NCI-H1048 (cell line): Measurements from ENCODE around the gene LARP6.
A peak's percentile ranks its signal among the peaks of the same experiment; 100 is the strongest.
"Not testable (repeated sequence)": the region's sequence is repeated elsewhere in the genome, so short reads cannot be mapped to it uniquely, and the experiment has no call there.

Experiments used
- DNase-seq: peaks from one replicate; lab custom pipeline; 2025; lab: John Stamatoyannopoulos, UW

The LARP6 gene

DNA sequence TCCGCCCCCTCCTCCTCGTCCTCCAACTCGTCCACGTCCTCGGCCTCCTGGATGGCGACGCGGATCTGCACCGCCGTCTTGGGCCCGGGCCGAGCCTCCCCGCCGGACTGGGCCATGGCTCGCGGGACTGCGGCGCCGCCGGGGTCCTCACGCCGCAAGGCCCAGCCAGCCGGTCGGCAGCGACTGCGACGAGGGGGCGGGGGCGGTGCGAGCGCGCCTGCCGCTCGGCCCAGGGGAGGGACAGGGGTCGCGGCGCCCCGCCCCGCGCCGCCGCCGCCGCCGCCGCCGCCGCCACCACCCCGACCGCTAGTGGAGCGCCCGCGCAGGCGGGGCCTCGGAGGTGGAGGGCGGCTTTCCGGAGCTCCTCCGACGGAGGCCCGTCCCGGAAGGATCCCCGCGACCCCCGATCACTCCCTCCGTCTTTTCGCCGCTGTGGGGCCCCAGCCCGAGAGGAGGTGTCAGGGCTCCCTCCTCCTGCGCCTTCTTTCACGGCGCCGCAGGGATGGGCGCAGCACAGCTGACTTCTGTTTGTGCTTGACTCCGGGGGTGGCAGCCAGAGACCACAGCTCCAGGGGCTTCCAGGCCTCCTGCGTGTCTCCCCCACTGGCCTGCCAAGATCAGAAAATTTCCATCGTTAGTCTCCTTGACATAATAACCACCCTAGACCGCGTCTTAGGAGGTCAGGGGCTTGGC, at the start of gene LARP6:
Gene LARP6, minus strand, starts transcription at position 185 of the 693 bp plus-strand sequence. Its CDS starts 69 bp downstream, at position 116.
- DNase-seq = no peak

DNA sequence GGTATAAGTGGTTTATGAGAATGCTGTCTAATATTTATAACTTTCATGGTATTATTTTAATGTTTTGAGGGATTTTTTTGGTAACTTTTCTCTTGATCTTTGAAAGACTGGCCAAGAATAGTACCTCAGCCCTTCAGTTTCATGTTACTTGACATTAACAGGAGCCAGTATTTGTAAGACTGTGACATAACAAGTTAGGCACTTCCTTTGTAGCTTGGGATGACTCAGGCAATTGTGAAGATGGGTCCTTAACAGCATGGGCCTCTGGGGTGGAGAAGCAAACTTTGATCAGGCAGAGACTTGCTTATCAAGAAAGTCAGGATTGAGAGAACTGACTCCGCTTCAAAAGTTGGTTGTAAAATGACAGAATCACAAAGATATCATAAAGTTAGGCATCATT, 48.1 kb upstream of the LARP6 start:
- no peak for DNase-seq

DNA sequence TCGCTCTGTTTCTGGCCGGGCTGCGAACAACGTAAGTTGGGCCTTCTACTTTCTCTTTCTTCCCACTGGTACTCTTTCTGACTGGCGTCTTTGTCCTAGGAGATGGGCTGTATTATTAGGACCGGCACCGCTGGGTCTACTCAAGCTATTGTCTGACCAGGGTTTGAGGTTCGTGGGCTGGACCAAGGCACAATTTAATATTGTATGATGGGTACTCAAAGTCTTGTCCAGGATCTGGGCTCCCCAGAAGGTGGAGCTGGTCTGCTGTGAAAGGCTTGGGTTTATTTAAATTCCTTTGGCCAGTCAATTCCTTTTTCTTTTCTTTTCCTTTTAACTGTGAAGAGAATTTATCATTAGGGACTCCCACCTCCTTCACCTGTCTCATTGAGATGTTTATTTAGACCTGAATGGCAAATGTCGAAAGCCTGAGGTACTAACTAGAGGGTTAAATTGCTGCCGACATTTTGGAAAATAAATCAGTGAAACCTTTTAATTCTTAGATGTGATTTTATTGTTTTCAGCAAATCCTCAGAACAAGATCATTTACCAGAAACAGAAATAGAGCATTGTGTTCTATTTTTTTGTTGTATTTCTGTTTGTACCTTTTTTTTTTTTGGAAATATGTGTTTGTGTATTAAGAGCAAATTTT, 39.1 kb upstream of the LARP6 start:
- no peak for DNase-seq

DNA sequence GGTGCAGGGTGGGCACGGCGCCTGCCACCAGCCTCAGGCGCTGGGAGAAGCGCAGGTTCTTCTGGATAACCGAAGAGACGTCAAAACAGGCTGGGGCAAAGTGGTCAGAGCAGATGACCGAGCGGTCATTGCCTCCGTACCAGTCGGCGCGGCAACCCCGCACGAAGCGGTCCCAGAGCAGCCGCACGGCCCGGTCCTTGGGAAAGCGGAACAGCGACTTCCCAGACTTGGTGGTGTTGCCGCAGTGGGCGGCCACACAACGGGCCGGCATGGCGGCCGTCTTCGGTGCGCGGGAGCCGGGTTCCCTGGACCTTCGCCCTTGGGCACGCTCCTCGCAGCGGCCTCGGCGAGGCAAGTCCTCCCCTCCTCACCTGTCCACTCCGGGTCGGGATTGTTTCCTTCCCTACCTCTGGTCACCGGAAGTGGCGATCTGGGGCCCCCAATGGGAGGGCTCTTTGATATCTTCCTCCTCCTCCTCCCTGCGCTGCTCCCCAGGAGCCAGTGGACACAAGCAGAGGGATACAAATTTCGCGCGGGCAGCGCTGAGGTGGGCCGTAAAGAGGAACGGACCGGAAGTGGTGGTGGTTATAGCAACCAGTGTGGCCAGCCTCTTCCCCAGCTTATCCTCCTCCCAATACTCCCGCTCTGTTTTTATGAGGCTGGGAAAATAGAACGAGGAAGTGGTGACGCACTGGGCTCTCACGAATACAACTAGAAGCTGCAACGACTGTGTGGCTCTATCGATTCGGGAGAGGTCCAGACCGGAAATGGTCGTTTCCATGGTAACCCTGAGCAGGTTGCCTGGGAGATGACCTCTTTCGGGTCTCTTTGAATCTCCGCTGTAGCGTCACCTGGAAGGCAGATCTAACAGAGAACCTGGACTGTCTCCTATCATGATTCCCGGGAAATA, 38.3 kb upstream of the LARP6 start, which contains the start of the genes LRRC49 and THAP10:
Gene LRRC49, plus strand, starts transcription at position 825 of the 910 bp plus-strand sequence. Its CDS starts 69 bp downstream, at position 894.
Gene THAP10, minus strand, starts transcription at position 432 of the 910 bp plus-strand sequence. Its CDS starts 161 bp downstream, at position 271.
- DNase-seq = peak; percentile 88

DNA sequence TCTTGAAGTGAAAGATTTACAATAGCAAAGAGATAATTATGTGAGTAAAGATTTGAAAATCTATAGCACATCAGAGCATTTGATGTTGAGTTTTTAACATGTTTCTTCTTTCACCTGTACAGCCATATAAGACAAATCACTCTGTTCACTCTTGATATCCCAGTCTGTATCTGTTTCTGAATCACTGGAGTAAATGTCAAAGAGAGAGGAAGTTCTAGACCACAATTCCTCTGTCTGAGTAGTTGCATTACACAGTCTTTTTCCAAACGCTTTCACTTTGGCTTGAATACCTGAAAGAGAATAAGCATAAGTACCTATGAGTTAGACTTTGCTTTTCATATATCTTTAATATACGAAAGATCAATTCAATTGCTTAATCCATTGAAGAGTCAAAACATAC, 28.4 kb upstream of the LARP6 start:
- no peak for DNase-seq

DNA sequence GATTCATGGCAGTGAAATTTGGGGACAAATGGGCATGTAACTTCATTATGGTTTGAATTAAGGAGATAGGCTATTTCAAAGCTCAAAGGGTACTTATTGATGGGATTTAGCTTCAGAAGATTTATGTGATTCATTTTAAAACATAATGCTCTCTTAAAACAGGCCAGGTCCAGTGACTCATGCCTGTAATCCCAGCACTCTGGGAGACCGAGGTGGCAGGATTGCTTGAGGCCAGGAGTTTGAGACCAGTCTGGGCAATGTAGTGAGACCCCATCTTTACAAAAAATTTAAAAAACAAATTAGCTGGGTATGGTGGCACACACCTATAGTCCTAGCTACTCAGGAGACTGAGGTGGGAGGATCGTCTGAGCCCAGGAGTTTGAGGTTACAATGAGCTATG, 26.8 kb upstream of the LARP6 start:
- DNase-seq = no peak

DNA sequence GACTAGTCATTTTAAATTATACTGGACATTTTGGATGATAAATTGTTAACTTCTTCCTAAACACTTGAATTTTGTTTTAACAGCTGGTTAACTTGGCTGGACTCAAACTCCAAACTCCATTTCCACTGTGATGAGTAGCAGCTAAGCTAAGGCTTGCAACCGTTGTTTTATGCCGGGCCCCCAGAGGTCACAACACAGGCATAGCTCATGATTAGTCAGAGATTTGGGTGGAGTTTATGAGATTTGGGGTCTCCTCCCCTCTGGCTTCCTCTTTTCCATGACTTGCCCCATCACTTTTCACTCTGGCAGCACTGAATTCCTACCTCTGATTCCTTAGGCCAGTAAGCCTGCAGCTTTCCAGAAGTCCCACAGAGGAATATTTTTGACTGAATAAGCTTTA, 25.4 kb upstream of the LARP6 start:
- DNase-seq = no peak

DNA sequence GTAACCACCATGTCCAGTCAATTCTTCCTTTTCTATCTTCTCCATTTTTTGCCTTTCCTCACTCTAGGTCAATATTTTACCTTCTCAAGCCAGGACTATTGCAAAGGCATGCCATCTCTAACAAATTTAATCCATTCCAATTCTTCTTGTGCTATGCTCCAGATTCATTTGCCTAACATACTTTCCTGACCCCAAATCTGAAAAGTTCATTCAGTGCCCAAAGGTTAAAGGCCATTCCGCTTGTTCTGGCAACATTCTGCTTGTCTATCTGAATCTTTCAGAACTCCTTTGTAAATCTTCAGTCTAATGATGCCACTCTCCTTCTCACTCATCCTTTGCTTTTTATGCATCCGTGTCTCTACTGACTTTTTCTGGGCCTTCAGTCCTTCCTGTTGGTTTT, 22.7 kb upstream of the LARP6 start:
- DNase-seq = no peak

DNA sequence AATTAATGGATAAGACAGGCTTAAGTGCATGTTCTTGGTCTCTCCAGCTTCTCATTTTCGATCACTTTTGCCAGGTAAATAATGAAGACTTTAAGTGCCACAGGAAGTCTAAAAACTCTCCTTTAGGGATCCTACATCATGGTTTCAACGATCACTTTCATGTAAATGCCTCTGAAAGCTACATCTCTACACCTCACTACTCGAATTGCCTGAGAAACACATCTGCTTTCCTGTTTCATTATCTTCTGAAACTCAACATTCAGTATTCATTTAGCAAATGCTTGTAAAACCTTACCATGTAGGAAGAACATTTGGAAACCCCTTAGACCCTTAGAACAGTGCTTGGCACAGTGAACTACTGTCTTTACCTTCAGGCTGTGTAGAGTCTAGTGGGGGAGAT, 22.1 kb upstream of the LARP6 start:
- DNase-seq = no peak

DNA sequence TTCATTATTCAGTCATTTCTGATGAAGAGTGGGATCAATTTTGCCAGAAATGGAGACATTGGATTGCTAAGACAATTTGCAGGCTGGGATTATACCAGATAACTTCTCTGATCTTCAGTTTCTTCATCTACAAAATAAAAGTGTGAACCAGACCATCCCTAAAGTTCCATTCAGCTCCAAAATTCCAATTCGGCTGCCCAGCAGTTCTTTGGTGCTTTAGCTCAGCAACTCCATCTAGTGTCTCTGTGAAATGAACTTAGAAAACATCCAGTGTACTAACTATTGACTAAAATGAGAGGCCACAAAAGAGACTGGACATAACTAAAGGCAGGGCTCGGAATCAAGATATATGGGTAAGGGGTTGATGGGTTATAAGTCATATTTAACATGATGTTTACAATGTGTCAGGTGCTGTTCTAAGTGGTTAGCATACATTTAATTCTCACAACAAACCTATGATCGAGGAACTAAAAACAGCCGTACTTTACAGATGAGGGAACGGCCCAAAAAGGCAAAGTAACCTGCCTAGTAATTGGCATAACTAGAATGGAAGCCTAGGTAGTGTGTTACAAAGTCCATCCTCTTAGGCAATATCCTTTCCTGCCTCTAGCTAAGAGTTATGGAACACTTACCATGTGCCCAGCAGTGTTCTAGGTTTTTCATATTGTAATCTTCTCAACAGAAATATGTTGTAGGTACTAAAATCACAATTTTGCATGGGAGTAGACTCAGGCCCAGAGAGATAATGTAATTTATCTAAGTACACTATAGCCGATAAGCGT, 21.2 kb upstream of the LARP6 start:
- DNase-seq = no peak

DNA sequence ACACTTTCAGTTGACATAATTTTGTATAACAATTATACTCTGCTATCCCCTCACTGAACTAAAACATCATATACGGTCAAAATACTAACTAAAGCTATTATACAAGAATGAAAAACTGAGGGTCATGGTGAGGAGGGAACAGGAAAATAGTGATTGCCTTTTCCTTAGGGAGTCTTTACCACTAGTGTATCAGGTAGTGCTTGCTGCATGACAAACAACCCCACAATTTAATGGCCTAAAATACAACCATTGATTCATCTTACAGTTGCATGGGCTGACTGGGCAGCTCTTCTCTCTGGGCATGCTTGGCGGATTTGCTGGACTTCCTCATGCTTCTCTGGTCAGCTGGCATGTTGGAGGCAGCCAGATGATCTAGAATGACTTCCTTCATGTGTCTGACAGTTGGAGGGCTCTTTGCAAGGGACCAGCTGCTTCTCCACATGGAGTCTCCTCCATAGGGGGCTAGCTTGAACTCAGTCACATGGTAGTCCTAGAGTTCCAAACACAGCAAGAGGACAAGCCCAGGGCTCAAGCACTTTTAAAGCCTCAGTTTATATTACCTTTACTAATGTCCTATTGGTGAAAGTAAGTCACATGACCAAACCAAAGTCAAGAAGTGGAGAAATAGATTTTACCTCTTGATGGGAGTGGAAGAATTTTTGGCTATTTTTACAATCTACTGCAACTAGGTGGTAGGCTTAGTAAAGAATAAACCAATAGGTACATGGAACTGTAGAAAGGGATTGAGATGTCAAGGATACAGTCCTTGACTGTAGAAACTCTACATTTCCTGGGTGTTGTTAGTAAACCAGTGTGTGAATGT, 19.5 kb upstream of the LARP6 start:
- DNase-seq = no peak

DNA sequence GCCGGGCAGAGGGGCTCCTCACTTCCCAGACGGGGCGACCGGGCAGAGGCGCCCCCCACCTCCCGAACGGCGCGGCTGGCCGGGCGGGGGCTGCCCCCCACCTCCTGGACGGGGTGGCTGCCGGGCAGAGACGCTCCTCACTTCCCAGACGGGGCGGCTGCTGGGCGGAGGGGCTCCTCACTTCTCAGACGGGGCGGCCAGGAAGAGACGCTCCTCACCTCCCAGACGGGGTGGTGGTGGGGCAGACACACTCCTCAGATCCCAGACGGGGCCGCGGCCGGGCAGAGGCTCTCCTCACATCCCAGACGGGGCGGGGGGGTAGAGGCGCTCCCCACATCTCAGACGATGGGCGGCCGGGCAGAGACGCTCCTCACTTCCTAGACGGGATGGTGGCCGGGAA, 17.5 kb upstream of the LARP6 start:
- not testable (repeated sequence) for DNase-seq

DNA sequence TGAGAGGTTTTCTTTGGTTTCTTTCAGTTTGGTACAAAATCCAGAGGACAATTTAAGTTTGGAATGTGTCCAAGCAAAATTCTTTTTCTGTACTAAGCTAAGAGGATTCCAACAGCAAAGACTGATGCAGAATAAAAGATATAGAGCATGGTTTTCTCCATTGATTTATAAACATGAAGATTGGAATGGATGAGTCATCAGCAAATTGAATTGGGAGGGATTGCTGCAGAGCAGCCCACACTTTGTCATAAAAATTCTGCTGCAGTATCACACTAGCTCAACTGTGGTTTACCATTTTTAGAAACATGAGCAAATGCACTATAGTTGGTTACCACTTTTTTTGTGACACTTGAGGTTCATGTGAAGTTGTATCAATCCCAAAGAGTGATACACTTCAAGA, 16.1 kb upstream of the LARP6 start:
- DNase-seq = no peak

DNA sequence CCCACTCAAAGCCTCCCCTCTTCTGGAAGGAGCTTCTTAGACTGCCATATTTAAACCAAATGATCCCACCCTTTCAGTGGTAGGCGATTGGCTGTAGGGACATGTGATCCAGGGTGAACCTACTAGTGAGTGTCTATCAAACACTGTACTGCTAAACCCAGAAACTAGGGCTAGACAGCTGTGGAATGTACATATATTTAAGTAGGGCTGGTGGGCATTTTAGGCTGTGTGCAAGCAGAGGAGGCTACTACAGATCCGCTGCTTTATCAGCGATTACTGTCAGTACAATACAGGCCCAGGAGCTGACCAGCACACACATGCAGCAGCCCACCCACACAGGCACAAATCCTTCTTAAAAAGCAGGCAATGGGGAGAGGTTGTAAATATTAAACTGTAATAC, 15.4 kb upstream of the LARP6 start:
- DNase-seq = no peak

DNA sequence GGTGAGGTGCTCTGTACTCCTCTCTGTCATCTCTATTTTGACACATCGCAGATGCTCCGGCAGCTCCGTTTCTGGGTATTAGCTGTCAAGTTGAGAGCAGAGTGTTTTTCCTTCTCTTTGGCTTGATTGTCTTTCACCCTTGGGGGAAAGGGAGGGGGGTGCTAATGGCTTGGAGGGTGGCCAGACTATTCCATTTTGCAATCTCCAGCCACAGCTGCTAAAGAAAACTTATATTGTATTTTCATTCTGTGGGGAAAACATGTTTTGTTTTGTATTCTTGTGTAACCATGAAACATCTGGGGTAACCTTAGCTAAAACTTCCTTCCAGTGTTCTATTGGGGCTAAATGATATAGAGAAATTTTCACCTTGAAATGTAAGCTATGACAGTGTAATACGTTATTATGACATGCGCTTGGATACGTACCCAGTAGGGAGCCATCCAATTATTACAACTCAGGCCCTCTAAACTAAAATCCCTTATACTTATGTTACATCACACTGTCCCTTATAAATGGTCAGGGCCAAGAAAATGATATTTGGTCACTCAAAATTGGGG, 14.0 kb upstream of the LARP6 start:
- no peak for DNase-seq

DNA sequence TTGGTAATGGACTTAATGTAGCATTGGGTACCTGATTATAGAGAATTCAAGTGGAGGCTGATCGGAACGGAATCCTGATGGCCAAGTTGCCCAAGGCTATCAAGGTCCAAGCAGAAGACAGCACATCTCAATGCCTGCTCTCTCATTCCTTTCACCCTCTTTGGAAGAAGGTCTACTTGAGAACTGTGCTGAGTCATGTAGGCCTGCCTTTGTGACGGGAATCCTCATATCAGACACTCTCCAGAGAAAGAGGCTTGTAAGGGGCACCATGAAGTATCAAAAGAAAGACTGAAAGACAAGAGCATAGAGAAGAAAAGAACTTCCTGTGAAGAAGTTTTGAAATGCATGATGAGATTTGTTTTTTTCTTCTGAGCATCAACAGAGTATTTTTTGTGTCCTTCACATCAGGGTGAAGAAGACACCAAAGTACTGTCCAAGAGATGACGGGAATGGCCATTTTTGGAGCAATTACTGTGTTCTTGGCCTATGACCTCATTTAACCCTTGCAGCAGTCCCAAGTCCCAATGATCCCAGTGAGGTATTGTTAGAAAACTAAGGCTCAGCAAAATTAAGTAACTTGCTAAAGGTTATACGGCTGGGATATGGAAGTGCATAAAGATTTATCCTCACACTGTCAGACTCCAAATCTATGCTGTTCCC, 13.2 kb upstream of the LARP6 start:
- no peak for DNase-seq

DNA sequence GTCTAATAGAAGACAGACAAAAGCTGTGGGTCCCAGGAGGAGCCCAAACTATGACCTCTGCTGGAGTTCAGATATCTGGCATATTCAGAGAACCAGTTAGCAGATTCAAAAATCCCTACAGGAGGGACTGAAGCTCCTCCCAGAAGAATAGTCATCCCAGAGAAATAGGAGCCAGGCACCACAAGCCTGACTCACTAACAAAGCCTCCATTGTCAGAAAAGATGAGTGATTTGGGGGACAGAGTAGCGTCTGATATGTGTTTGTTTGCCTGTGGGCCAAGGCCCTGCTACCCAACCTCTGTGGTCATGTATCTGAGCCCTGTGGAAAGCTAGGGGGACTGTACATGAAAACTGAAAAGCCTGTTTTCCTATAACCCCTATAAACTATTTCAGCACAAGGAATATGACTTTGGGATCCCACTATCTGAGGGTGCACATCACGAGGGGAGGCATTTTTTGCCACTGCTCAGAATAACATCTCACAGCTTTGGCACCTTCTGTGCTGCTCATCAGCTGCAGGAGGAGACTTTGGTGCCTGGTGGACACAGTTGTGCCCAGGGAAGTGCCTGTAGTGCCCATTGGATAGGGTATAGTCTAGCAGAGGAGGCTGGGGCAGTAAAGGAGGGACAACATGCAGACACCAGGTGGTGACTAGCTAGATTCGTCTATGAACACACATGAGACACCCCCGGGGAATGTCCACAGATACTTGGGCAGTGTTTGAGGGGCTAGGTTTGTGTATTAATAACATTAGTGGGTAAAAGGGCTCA, 9.7 kb upstream of the LARP6 start:
- no peak for DNase-seq

DNA sequence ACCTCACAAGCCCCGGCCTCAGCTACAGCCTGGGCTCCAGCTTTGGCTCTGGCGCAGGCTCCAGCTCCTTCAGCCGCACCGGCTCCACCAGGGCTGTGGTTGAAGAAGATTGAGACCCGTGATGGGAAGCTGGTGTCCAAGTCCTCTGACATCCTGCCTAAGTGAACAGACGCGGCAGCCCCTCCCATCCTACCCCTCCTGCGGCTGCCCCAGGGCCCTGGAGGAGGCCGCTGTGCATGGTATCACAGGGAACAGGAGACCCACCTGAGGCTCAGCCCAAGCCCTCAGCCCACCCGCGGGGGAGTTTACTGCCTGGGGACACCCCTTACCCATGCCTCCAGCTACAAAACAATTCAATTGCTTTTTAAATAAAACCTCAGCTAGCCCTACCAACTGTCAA, 6.0 kb upstream of the LARP6 start:
- DNase-seq = no peak

DNA sequence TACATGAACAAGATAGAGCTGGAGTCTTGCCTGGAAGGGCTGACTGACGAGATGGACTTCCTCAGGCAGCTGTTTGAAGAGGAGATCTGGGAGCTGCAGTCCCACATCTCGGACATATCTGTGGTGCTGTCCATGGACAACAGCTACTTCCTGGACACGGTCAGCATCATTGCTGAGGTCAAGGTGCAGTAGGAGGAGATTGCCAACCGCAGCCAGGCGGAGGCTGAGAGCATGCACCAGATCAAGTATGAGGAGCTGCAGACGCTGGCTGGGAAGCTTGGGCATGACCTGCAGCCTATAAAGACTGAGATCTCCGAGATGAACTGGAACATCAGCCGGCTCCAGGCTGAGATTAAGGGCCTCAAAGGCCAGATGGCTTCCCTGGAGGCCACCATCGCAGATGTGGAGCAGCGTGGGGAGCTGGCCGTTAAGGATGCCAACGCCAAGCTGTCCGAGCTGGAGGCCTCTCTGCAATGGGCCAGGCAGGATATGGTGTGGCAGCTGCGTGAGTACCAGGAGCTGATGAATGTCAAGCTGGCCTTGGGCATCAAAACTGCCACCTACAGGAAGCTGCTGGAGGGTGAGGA, 5.5 kb upstream of the LARP6 start:
- no peak for DNase-seq
